ENCODE measurements around the gene GMPR2.

GMPR2 gene

DNA sequence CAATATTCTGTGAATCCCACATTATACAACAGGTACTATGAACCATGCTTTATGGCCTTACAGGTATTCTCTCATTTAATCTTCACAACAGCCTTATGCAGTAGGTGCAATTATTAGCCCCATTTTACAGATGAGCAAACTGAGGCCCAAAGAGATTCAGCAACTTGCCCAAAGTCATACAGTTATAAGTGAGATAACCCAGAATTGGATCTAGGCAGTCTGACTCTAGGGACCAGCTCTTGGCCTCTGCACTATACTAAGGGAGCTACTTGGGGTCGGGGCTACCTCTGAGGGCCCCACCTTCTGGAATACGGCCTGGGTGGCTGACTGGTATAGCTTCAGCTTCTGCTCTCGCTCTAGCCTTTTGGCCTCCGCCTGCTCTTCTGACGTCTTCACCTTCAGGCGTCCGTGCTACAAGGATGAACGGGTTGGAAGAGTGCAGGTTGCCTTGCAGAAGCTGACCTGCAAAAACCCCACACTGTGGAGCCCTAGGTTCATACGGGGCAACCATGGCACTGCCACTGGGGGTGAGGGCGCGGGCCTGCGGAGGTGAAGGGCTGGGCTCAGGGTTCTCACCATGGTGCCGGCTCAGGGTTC, 37.9 kb downstream of the GMPR2 start:
- DNase-seq: no peak

DNA sequence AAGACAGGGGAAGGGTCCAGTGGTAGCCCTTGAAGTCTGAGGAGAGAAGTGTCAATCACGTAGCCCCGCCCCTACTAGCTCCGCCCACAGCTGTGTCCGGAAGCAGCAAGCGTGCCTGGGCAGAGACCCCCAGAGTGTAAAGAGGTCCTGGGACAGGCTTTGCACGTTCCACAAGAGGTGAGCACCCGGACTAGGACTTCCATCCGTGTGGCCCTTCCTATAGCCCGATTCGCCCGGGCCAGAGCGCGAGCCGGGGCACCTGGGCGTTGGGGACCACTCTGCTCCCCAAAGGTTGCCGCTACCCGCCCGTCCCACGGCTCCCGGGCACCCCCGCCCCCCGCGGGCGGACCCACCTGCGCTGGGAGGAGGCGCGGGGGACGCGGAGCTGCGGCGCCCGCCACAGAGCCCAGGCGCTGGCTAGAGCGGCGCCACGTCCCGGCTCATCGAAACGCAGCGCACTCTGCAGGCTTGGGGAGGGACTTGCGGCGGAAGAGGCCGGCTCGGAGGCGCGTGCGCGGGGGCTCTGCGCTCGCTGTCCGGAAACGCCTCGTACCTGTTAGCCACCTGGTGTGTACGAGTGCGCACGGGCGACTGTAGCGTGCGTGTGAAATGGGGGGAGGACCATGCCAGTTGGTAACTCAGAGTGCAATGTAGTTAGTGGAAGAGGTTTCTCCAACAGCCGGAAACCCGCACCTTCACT, 38.6 kb downstream of the GMPR2 start, which contains the start of gene RABGGTA:
Gene RABGGTA, minus strand, starts transcription at position 464 of the 700 bp plus-strand sequence. CDS start 482 bp downstream, outside the sequence.
- peak; percentile 79 to 86 for DNase-seq

DNA sequence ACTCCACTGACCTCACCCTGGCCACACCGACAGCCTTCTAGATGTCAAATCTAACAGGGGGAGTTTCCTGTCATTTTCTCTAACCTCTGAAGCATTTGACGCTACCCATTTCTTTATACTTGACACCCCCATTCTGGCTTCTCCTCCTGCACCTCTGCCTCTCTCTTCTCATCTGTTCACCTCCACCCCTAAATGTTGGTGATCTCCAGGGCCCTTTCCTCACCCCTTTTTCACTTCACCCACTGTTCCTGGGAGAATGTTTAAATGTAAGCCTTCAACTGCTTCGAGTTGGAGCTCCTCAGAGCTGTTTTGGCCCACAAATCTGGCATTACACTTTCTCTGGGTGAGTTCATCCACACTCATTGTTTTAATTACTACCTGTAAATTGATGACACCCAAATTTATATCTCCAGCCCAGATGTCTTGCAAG, 39.1 kb downstream of the GMPR2 start:
- DNase-seq: no peak

DNA sequence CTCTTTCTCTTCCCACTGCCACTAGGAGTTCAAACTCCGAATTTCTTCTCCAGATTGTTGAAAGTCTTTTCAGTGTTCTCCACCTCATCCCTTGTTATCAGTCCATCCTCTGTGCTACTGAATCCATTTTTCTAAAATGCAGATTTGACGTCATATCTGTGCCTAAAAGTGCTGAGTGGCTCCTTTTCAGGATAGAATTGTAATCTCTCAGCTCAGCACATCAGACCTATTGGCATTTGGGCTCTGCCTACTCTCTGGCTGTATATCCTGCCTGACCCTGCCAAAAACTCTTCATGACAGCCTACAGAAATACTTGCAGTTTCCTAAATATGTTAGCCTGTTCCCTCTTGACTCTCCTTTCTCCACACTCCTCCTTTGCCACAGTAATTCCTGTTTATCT, 39.7 kb downstream of the GMPR2 start:
- no peak for DNase-seq

DNA sequence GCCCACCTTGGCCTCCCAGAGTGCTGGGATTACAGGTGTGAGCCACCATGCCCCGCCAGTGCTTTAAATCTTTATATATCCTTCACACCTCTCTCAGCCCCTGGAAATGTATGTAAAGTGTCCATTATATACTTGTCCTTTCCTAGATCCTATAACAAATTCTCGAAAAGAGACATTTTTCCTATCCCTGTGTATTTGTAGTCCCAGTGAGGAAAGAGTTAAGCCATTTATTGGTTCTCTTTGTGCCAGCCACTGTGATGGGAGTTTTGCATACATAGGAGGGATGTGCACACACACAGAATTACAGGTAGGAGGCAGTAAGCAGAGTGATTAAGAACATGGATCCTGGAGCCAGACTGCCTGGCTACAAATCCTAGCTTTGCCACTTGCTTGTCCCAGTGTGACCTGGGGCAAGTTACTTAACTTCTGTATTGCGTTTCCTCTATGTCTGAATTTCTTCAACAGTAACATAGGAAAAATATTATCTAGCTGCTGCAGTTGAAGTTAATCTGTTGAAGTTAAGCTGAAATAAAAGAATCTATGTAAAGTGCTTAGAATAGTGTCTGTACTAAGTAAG, 40.8 kb downstream of the GMPR2 start:
- no peak for DNase-seq

DNA sequence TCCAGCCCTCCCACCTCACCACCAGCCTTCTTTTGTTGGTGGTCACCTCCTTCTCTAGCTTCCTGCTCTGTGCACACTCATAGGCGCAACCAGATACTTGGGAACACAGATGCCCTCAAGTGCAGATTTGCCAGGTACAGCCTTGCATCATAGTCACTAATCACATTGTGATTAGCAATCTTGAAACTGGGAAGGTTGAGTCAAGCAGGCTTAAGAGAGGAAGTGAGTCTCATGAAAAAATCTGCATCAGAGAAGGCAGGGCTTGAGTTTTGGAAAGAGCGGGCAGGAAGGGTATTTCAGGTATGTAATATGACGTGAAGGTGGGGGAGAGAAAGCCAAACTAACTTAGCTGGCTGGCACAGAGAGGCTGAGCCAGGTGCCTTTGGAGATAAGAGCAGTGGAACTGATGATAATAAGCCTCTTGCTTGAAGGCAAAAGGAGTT, 41.4 kb downstream of the GMPR2 start:
- DNase-seq: no peak

DNA sequence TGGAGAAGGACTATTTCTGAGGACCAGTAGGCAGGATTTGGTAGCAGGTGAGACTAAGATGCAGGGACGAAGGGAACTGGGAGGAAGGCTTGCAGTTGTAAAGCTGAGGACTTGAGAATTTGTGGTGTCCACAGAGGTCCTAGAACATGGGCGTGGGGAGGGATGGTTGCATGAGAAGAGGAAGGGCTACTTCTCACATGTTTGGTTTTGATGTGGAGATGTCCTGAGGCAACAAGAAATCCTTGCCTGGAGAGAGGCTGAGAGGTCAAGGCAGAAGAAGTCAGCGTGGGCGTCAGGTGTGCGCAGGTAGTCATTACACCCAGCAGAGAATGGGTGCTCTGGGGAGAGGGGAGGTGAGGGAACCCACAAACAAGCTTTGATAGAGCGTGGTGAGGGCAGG, 44.3 kb downstream of the GMPR2 start:
- DNase-seq: no peak

DNA sequence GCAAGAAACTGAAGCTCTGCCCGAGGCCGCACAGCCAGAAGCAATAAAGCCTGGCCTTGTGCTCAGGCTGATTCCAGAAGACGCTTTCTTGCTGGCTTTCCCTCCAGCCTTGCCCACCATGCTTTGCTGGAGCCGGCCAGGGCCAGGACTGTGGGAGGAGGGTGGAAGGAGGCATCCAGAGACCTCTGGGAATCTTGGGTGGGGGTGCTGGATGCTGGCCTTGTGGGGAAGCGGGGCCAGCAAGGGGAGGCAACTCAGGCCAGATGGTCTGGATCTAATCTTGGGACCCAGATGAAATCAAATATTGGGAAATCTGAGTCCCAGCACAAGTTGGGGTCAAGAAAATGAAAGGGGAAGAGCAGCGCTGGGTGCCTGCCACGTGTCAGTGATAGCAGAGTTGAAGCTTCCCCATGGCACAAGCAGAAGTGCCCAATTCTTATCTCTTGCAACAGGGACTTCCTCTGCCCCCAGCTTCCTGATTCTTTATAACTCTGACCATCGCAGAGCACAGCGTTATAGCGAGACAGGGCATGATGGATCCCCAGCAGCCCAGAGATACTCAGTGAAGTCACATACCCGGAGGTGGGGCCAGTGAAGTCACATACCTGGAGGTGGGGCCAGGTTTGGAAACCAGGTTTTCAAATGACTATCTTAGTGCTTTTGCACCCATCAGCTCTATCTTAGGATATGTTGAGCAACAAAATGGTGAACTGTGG, 45.0 kb downstream of the GMPR2 start:
- DNase-seq: no peak

DNA sequence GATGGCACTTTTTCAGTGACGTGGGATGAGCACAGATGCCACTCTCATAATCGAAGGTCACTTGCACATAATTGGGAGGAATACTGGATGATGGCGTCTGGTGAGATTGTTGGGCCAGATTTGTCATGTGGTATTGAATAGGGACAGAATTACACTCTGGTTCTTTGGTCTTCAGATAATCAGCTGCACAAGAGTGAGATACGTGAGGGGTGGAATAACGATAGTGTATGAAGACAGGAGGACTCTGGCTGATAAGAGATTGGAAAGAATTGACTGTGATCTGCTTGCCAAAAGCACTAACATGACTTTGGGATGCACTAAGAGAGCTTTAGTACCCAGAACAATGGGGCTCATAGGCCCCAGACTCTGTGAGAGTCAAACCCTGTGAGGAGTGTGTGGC, 45.7 kb downstream of the GMPR2 start:
- DNase-seq: no peak

DNA sequence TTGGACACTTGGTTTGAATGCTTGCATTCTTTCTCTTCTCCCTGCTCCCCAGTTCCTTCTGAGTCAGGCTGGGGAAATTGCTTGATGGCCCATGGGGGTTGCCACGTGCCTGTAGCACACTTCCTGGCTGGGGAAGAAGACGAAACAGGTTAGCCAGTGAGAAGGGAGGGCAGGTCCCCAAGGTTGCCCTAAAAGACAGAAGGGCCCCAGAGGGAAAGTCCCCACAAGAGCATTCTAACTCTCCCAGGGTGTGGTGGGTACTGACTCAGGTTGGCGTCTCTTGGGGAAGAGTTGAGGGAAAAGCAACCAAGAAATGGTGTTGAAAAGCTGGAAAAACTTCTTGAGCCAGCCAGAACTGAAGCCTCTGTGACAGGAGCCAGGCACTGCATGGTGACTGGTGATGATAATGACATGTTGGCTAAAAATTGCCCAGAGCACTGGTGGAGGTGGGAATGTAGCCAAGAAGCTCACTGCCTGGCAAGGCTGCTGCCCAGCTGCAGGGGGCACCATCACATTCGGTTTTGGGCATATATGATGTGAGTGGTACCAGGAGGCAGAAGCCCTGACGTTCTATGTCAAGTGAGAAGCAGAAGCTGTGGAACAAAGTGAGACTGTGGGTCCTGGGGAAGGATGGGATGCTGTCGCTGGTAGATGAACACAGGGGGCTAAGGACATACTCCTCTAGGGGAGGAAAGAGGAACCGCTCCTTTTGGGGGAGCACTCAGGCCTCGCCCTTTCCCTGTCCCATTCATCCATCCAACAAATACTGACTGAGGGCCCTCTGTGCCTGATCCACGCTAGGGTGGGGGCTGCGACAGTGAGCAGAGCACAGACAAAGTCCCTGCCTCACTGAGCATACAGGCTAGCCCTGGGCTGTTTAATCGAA, 46.8 kb downstream of the GMPR2 start:
- peak; percentile 17 to 43 for DNase-seq

DNA sequence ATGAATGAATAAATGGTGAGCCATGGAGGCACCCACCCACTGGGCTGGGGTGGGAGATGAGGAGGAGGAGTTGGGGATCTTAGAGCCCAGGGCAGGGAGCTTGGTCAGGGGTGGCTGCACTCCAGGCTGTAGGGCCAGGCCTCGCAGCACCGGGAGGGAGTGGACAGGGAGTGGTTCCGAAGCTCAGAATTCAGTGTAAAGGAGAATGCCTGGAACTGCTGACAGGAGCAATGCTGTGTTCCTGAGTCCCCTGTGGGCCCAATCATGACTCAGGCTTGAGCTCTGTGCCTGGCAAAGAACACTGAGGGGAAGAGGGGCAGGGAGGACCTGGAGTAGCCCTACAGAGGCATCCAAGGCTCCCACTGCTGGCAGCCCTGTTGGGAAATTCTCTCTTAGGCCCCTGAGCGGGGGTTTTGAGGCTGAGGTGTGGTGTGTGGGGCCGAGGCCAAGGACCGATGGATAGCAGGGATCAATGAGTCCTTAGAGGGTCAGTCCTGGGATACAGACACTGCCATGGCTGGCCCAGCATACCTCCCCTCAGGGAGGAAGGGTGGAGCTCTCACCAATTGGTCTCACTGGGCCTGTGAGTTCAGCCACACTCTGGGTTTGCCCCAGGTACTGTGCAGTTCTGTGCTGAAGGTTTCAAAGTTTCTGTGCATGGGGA, 48.2 kb downstream of the GMPR2 start:
- no peak for DNase-seq

DNA sequence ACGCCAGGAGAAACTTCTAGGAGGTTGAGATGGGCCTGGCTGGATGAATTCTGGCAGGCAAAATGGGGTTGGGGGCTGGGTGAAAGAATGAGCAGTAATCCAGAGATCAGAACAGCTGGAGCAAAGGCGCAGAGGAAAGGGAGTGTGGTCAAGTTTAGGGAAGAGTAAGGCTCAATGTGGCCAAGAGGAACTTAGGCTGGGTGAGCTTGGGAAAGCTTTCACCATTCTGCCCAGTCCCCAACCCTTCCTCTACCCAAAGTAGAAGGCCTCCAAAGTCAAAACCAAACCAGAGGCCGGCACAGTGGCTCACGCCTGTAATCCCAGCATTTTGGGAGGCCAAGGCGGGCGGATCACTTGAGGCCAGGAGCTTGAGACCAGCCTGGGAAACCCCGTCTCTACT, 48.9 kb downstream of the GMPR2 start:
- DNase-seq: no peak

DNA sequence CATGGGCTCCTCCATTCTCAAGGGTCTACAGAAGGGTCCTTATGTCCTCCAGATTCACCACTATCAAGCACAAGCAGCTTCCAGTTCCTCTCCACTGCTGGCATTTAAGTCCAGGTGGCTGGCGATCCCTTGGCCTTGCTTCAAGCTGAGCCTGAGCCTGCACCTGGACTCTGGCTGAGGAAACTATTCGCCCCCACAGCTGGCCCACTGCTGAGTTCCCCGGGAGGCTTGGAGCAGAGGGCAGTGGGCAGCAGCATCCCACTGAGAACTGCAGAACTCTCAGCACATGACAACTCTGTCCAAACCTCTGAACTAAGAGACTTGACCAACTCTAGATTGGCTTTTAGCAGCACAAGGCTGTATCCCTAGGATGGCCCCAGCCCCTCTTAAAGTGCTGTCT, 50.0 kb downstream of the GMPR2 start:
- no peak for DNase-seq

DNA sequence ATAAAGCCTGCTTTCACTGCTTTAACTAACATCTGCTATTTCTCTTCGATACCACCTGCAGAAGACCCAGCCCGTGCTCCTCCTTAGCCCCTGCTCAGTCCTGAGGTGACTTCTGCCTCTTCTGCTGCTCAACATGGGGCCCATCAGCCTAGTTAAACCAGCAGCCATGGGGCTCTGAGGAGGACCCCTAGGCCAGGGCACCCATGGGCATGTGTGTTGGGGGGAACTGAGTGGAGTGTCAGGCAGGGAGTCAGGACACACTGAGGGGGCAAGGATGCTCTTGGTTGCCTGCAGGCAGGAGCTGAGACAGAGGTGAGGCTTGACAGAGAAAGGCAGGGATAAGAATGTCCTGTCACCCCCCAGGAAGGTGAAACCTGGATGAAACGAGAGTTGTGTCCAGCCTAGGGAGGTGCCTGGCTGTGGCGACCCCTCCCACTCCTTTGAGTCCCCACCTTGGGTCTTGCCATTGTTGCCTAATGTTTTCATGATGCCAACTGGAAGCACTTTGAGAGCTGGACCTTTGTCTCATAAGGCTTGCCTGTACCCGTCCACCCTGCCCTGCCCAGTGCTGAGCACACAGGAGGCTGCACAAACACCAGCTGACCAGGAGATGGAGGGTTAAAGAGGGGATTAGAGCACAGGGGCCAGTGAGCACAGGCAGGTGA, 51.2 kb downstream of the GMPR2 start:
- DNase-seq: no peak

DNA sequence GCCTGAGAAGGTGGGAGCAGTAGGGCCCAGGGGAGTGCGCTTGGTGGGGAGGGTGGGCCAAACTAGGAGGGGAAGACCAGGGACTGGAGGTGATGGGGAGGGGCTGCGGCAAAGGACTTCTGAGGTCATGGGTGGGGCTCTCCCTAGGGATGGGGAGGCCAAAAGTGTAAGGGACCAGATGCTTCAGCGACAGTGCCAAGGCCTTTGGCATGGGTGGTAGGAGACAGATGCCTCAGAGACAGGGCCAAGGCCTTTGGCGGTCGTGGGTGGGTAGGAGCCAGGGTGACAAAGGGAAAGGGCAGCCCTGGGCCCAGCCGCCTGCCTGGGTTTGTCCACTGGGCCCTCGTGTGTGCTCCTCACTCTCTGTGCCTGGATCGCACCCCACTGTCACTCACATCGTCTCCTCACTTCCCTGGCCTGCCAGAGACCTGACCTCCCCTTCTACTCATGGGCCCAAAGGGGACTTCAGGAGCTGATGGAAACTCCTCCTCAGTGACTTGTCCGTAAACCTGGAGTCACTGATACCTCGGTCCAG, 51.8 kb downstream of the GMPR2 start:
- DNase-seq: no peak

DNA sequence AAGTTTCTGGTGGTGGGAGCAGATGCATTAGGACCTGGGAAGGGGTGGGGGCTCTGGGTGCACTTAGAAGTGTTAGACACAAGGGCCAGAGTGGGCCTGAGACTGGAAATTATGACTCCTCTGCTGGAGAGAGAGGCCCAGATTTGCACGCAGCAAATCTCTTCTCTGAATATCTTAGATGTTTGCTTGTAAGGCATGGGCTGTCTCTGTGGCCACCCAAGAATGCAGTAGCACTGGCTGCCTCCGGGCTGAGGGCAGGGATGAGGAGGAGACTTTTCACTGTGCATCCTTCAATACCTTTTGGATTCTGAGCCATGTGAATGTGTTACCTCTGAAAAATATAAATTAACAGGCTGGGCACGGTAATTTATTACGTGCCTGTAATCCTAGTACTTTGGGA, 52.6 kb downstream of the GMPR2 start:
- no peak for DNase-seq

DNA sequence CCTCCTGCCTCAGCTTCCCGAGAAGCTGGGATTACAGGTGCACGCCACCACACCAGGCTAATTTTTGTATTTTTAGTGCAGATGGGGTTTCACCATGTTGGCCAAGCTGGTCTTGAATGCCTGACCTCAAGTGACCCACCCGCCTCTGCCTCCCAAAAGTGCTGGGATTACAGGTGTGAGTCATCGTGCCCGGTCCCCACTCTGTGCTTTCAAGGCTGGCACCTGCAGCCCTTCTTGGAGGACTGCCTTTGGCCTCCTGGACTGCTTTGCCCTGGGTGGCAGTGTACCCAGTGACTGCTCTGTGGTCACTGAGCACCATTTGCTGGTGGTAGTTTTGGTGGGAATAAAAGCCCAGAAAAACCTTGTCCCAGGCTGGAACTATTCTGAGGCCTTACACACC, 54.3 kb downstream of the GMPR2 start:
- DNase-seq: no peak
